ENCODE results near the gene OSGIN1.

OSGIN1 gene

DNA sequence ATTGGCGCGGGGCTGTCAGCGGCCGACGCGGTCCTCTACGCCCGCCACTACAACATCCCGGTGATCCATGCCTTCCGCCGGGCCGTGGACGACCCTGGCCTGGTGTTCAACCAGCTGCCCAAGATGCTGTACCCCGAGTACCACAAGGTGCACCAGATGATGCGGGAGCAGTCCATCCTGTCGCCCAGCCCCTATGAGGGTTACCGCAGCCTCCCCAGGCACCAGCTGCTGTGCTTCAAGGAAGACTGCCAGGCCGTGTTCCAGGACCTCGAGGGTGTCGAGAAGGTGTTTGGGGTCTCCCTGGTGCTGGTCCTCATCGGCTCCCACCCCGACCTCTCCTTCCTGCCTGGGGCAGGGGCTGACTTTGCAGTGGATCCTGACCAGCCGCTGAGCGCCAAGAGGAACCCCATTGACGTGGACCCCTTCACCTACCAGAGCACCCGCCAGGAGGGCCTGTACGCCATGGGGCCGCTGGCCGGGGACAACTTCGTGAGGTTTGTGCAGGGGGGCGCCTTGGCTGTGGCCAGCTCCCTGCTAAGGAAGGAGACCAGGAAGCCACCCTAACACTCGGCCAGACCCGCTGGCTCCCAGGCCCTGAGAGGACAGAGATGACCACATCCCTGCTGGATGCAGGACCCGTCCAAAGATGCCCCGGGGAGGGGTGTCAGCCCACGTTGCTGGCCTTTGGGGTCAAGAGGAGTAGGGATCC, 12.6 kb downstream of the OSGIN1 start:
- DNase-seq: no peak
- in situ Hi-C loops (cut with MboI; ENCODE audit: low pct_unique_long_range_greater_than_20kb, low sequenced_read_pairs): loop anchor here (25.0 kb wide), 1 partner anchor 522 kb away; no protein-coding TSS in a partner anchor

DNA sequence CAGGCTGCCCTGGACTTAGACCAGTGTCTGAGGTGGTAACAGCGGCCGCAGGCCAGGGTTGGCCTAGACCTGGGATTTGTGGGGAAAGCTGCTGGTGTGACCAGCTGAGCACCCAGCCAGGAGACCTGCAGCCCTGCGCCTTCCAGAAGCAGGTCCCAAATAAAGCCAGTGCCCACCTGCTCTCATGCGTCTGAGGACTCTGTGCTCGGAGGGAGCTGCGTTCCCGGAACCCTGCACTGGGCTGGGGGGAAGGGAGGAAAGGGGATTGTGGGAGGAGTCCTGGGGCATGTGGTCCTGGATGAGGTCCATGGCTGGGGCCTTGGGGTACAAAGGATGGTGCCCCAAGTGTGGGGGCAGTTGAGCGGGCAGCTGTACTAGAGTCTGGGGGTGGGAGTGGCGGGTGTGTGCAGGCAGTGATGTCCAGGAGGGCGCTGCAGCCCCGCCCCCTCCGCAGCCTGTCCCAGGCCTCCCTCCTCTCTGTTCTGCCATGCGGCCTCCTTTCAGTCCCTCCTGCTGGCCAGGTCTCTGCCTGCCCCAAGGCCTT, 13.2 kb downstream of the OSGIN1 start:
- no peak for DNase-seq
- in situ Hi-C loops (cut with MboI; ENCODE audit: low pct_unique_long_range_greater_than_20kb, low sequenced_read_pairs): loop anchor here (25.0 kb wide), 1 partner anchor 521 kb away; no protein-coding TSS in a partner anchor

DNA sequence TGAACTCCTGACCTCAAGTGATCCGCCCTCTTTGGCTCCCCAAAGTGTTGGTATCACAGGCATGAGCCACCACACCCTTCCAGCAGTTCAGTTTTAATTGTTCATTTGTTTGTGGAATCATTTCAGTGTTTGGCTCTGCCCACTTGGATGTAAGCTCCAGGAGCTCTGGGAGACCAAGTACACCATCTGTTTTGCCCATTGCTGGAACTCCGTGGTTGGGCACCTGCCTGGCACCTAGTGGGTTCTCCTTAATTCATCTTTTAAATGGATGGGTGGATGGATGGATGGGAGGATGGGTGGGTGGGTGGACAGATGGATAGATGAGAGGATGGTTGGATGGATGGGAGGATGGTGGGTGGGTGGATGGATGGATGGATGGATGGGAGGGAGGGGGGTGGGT, 14.1 kb downstream of the OSGIN1 start:
- in situ Hi-C loops (cut with MboI; ENCODE audit: low pct_unique_long_range_greater_than_20kb, low sequenced_read_pairs): loop anchor here (25.0 kb wide), 1 partner anchor 520 kb away; no protein-coding TSS in a partner anchor
- no peak for DNase-seq

DNA sequence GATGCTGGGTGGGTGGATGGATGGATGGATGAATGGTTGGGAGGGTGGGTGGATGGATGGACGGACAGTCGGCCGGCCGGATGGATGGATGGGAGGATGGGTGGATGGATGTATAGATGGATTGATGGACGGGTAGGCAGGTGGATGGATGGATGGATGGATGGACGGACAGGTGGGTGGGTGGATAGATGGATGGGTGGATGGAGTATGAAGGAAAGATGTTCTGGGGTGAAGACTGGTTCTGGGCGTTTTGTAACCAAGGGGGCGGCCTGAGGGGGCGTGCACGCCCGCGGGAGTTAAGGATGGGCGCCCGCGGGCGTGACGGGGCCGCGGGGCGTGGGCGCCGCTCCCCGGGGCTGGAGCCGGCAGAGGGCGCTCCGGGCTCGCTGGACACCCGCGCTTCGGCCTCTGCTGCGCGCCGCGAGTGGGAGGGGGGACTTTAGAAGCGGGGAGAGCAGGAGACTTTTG, 14.8 kb downstream of the OSGIN1 start, which contains the start of gene NECAB2:
Gene NECAB2 (plus strand): TSS at position 407 of the 468 bp plus-strand sequence. CDS start 405 bp downstream, outside the sequence.
- in situ Hi-C loops (cut with MboI; ENCODE audit: low pct_unique_long_range_greater_than_20kb, low sequenced_read_pairs): loop anchor here (25.0 kb wide), 1 partner anchor 519 kb away; no protein-coding TSS in a partner anchor

GRCh38 chr16:83968306-83968851, 15.3 kb downstream of the OSGIN1 start:
- in situ Hi-C loops (cut with MboI; ENCODE audit: low pct_unique_long_range_greater_than_20kb, low sequenced_read_pairs): loop anchor here (25.0 kb wide), 1 partner anchor 519 kb away; no protein-coding TSS in a partner anchor
- DNase-seq: no peak

More for the DNA sequence above, 14.8 kb downstream of the OSGIN1 start, which contains the start of gene NECAB2:
- DNase-seq: peak; percentile 29

DNA sequence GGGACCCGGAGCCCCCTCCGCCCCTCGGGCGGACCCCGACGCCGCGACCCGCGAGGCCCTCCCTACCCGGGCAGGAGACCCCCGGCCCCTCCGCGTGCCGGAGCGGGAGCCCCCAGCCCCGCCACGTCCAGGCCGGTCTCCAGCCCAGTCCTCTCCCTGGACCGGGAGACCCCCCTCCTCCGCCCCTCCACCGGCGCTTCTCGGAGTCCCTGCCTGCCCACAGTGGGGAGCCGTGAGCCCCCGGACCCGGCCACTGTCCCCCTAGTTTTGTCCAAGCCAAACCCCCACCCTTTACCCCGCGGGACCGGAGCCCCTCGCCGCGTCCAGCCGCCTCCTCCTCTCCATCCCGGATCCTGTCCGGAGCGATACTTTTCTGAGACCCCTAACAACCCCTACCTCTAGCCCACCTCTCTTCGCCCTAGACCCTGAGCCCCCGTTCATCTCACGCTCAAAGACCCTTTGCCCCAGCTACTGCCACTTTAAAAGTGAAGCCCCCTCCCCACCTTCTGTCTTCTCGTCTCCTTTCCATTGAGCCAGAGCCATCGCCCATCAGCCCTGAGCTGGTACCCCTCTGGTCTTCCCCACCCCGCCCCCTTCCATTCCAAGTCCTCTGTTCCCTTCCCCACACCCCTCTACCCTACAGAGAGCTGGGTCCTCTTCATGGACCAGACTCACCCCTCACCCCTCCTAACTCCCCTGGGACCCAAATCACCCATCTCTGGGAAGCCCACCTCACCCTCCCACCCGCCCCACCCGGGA, 16.0 kb downstream of the OSGIN1 start:
- in situ Hi-C loops (cut with MboI; ENCODE audit: low pct_unique_long_range_greater_than_20kb, low sequenced_read_pairs): loop anchor here (25.0 kb wide), 1 partner anchor 518 kb away; no protein-coding TSS in a partner anchor

DNA sequence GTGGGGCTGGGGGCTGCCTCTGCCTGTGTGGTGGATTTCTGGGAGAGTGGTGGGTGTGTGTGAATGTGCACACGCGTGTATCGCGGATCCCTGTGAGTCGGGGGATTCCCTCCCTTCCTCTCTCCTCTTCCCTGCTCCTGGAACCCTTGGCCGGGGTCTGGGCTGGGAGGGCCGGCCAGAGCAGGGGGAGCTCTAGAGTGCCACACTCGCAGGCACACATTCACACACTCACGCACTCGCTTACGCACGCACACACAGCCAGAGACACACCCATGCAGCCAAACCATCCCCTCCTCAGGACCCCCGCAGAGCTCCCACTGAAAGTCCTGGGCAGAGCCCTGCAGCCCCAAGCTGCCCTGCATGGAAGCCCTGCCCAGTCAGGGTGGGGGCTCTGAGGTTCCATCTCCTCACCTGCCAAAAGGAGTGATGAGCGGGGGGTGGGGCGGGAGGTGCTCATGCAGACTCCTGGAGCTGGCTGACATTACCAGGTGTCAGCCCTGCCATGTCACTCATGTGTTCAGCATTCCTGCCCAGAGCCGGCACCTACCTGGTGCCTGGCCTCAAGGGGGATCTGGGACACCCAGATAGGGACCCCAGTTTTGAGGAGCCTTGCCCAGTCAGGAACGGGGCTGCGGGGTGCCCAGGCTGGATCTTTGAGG, 16.9 kb downstream of the OSGIN1 start:
- in situ Hi-C loops (cut with MboI; ENCODE audit: low pct_unique_long_range_greater_than_20kb, low sequenced_read_pairs): loop anchor here (10.0 to 25.0 kb wide), 2 partner anchors 95 to 517 kb away; no protein-coding TSS in a partner anchor
- DNase-seq: no peak

More for the DNA sequence above, 16.0 kb downstream of the OSGIN1 start:
- DNase-seq: no peak

DNA sequence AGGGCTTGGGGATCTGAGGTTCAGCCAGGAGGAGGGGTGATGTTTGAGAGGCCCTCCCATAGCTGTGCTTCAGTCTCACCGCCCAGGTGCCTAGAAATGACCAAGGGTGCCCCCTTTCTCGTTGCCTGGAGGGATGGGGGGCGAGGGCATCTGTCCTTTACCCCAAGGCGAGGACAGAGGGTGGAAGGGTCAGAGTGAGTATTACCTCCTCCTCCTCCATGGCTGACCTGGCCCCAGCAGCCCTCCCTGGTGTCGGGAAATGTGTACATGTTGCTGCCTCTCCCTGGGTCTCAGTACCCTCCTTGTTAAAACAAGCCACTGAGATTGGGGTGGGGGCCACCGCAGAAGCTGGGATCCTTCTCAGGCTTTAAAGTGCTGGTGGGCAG, 17.4 kb downstream of the OSGIN1 start:
- DNase-seq: no peak
- in situ Hi-C loops (cut with MboI; ENCODE audit: low pct_unique_long_range_greater_than_20kb, low sequenced_read_pairs): loop anchor here (10.0 to 25.0 kb wide), 2 partner anchors 94 to 517 kb away; no protein-coding TSS in a partner anchor

GRCh38 chr16:83971165-83972130, 18.4 kb downstream of the OSGIN1 start:
- DNase-seq: no peak
- in situ Hi-C loops (cut with MboI; ENCODE audit: low pct_unique_long_range_greater_than_20kb, low sequenced_read_pairs): loop anchor here (10.0 to 25.0 kb wide), 2 partner anchors 93 to 516 kb away; no protein-coding TSS in a partner anchor

DNA sequence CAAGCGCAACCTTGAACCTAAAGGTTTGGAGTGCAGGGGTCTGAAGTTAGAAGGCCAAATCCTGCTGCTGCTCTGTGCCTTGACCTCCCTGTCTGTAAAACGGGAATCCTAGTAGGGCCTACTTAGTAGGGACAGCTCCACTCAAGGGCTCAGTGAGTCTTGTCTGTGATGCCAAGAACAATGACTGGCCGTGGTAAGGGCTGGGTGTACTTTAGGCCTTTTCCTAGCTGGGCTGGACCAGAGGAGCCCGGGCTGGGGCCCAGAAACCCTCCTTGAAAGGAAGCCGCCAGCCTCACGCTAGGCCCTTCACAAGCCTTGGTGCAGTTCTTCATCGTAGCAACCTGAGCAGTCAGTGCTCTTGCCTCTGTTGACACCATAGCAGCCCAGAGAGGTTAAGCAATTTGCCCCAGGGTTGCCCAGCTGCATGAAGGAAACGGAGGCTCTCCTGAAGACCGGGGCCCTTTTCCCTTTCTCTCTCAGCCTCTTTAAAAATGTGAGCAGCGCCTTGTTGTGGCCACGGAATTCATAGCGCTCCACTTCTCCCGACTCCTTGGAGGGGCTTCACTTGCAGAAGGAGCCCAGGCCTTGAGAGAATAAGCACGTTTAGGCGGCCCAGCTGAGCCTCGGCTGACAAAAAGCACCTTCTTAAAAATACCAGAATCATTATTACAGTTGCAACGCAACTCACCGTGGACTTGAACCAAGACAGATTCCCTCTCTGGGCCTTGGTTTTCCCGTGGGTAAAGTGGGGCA, 19.4 kb downstream of the OSGIN1 start:
- in situ Hi-C loops (cut with MboI; ENCODE audit: low pct_unique_long_range_greater_than_20kb, low sequenced_read_pairs): loop anchor here (10.0 to 25.0 kb wide), 2 partner anchors 92 to 515 kb away; no protein-coding TSS in a partner anchor
- no peak for DNase-seq

DNA sequence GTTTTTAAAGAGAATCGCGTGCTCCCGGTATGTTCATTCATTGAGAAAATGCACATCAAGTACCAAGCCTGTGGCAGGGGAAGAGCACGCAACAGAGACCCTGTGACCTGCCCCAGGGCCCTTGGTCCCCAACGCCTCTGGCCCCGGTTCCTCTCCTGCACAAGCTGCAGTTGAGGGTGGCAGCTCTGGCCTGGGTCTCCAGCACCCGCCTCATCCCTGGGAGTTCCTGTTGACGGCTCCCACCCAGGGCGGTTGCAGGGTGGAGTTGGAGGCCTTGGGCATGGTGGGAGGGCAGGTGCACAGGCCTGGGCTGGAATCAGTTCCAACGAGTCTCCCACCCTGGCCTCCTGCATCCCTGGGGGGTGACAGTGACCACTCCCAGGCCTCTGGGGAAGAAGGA, 20.0 kb downstream of the OSGIN1 start:
- in situ Hi-C loops (cut with MboI; ENCODE audit: low pct_unique_long_range_greater_than_20kb, low sequenced_read_pairs): loop anchor here (10.0 to 25.0 kb wide), 2 partner anchors 92 to 514 kb away; no protein-coding TSS in a partner anchor
- no peak for DNase-seq

DNA sequence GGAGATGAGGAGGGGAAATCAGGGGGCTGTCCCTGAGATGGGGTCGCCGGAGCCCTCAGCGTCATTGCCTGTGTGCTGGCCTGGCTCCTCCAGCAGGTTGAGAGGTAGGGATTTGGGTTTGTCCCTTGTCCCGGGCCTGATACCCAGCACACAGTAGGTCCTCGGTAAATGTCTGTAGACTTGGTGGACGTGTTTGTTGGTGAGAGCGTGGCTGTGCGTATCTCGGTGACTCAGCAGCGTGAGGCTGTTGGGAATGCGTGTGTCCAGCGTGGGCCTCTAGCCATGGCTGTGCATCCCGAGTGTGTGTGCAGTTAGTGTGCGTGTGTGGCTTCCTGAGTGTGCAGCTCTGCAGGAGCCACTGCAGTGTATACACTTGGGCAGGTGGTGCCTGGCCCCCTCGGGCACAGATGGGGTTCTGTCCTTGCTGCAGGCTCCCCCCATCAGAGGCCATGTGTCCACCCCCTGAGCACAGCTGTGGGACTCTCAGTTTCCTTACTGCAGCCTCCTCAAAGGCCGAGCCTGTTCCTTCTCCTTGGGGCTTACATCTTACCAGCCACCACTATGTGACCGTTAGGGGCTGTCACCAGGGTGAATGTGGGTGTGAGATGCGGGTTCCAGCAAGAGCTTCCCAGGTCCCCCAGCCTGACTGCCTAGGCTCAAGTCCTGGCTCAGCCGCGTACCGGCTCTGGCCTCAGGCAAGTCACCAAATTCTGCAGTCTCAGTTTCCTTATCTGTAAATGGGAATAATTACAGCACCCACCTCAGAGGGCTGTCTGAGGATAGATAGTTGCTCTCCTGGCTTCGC, 20.7 kb downstream of the OSGIN1 start:
- in situ Hi-C loops (cut with MboI; ENCODE audit: low pct_unique_long_range_greater_than_20kb, low sequenced_read_pairs): loop anchor here (10.0 to 25.0 kb wide), 2 partner anchors 91 to 514 kb away; no protein-coding TSS in a partner anchor
- DNase-seq: no peak

DNA sequence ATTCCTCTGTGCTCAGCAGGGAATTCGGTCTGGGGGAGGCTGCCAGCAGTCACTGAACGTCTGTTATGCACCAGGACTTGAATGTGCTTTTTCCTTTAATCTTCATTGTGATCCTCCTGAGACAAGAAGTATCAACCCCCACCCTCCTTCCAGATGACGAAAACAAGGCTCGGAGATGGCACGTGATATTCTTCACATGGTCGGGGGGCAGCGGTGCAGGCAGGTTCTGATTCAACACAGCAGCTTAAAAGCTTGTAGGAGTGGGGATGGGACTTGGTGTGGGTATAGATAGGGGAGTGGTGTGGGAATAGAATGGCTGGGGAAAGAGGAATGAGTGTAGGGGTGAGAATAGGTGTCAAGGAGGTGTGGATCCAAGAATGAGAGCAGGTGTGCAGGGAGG, 21.4 kb downstream of the OSGIN1 start:
- no peak for DNase-seq
- in situ Hi-C loops (cut with MboI; ENCODE audit: low pct_unique_long_range_greater_than_20kb, low sequenced_read_pairs): loop anchor here (10.0 to 25.0 kb wide), 2 partner anchors 90 to 513 kb away; no protein-coding TSS in a partner anchor

DNA sequence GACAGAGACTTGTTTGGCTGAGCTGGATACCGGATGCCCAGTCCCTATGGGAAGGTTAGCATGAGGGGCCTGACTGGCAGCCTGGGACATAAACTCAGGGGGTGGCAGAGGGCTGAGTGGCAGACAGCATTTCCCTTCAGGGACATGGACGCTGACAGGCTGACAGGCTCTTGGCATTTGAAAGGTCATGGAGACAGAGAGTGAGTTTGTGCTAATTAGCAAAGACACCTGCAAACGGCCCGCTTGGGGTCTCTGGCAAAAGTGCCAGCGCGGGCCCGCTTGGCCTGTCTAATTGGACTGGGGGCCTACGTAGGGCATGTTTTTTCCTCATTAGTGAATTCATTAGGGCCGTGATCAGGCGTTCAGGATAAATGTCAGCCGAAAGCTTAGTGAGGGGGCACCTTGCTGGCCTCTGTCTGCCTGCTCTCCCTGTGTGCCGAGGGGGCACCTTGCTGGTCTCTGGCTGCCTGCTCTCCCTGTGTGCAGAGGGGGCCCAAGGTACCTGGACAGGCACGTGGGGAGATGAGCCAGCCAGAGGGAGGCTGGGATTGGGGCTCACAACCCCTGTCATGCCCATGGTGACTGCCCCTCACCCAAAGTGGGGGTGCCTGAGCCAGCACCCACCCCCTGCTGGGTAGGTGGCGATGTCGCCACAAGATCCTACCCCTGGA, 22.7 kb downstream of the OSGIN1 start:
- no peak for DNase-seq
- in situ Hi-C loops (cut with MboI; ENCODE audit: low pct_unique_long_range_greater_than_20kb, low sequenced_read_pairs): loop anchor here (10.0 kb wide), 1 partner anchor 89 kb away; no protein-coding TSS in a partner anchor
